HepG2 (cell line): Measurements from ENCODE around the gene ARF5. TPM values are rescaled to one million over a fixed set of nuclear protein-coding genes. Genes with fewer than 3 reads are reported as not detected.

ENCODE experiments used
- FOXP4 ChIP-seq: sonication (generic); formaldehyde crosslinking; IDR thresholded peaks from 2 replicates; pipeline ENCODE4 v1.4.0; 2020; ENCODE audit warnings: missing genetic modification reagents
- NFAT5 ChIP-seq: sonication (generic); formaldehyde crosslinking; IDR thresholded peaks from 2 replicates; pipeline ENCODE4 v1.4.0; 2020; ENCODE audit warnings: missing genetic modification reagents
- SNRNP70 ChIP-seq: fragments of 200-400 bp; formaldehyde crosslinking; IDR thresholded peaks from 2 replicates; pipeline ENCODE4 v1.6.1; 2017; ENCODE audit warnings: mild to moderate bottlenecking, low read depth, low read length, moderate library complexity
- ZNF407 ChIP-seq: sonication (generic); formaldehyde crosslinking; IDR thresholded peaks from one replicate; pipeline ENCODE4 v1.5.1; 2020; ENCODE audit warnings: mild to moderate bottlenecking, missing genetic modification reagents; ENCODE audit errors: not compliant biosample characterization
- ZNF510 ChIP-seq: sonication (generic); formaldehyde crosslinking; IDR thresholded peaks from 2 replicates; pipeline ENCODE4 v1.4.0; 2020; ENCODE audit warnings: low read depth, mild to moderate bottlenecking, missing genetic modification reagents
- ZNF672 ChIP-seq: sonication (generic); formaldehyde crosslinking; IDR thresholded peaks from 2 replicates; pipeline ENCODE4 v1.8.1; 2022; ENCODE audit warnings: missing genetic modification reagents
- ZNF746 ChIP-seq: sonication (generic); formaldehyde crosslinking; IDR thresholded peaks from 2 replicates; pipeline ENCODE4 v1.8.0; 2022; ENCODE audit warnings: mild to moderate bottlenecking, missing genetic modification reagents
- polyA plus RNA-seq, 8 experiments: library from polyadenylated mRNA; depleted of rRNA in 3 of 8; stranded (reverse) in 7 of 8; unstranded in 1 of 8; fragments of >200 nt; fragmentation: Illumina TruSeq in 4 of 8; extraction: Trizol in 4 of 8; gene quantifications; 2 replicates each; pipeline versions ENCODE4 v1.2.1 to v1.2.3, GENCODE V29; 2011 to 2016; ENCODE audit warnings: low read depth in 4 of 8, missing spikeins in 1 of 8, mixed read lengths in 1 of 8; ENCODE audit not compliant: insufficient read depth in 1 of 8
- total RNA-seq, 5 experiments: library from RNA; depleted of rRNA; stranded (reverse); fragments of >200 nt; fragmentation: Illumina TruSeq; extraction: Trizol; gene quantifications; 2 replicates each; pipeline ENCODE4 v1.2.3, GENCODE V29; 2016; ENCODE audit warnings: low read depth in 1 of 5

Gene ARF5
- total and polyA plus RNA-seq, 2 of the 13 experiments (the other 11 are each of a cell fraction or from before 2014, with no cell fraction given): 109 to 135 TPM

- TF ChIP-seq ZNF407 (CRISPR knock-in tag) (no peak), ZNF672 (no peak), NFAT5 (CRISPR knock-in tag) (no peak), ZNF510 (CRISPR knock-in tag) (no peak), SNRNP70 (no peak), FOXP4 (CRISPR knock-in tag) (no peak; the same call in 1 of the 2 replicates), ZNF746 (CRISPR knock-in tag) (peak; percentile 42; the same call in 1 of the 2 replicates)
Observed at GRCh38 chr7:127588697-127589482, 679 bp downstream of the ARF5 start (continued).
